Choroid plexus epithelial cell (primary cell): ENCODE measurements around the gene SIMC1.
"Not testable (repeated sequence)": the region's sequence is repeated elsewhere in the genome, so short reads cannot be mapped to it uniquely, and the experiment has no call there.

Experiments
- DNase-seq: peaks from one replicate; pipeline ENCODE4 v3.0.0-alpha.2; 2010; ENCODE audit warnings: low read depth
- H3K4me3 ChIP-seq: 2 replicates; pipeline ENCODE4 v1.5.1; 2011; ENCODE audit warnings: low read depth, mild to moderate bottlenecking, control low read depth, low read length, moderate library complexity
- CTCF ChIP-seq: conservative IDR thresholded peaks from 2 replicates; pipeline ENCODE4 v1.5.1; 2011; ENCODE audit warnings: low read depth, mild to moderate bottlenecking, control low read depth, inconsistent platforms, low read length, moderate library complexity

The SIMC1 gene

DNA sequence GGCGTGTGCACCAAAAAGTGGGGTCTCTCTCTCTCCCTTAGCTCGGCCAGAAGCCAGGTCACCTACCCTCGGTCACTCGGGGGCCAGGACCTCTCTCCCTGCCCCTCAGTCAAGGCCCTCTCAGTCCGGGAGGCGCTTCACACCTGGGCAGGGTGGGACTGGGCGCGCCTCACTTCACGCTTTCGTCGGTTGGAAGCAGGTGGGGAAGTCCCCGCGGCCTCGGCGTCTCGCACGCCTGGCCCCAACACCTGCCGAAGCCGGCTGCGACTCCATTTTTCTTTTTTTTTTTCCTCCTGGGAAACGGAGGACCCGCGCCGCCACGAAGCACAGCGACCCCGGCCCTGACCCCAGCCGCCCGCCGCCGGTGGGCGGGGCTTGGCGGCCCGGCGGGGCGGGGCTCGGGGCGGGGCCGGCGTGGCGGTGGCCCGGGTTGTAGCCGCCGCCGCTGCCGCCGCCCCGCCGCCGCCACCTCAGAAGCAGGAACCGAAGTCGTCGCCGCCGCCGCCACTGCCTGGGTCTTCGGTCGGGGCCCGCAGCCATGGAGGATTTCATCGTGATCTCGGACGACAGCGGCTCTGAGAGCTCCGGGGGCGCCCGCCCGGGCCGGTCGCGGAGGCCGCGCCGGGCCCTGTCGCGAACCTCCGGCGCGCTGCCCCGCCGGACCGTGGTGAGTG, at the start of gene SIMC1:
SIMC1 (plus strand) TSS at position 454 of the 674 bp plus-strand sequence; CDS start at position 539, 85 bp downstream.
- not testable (repeated sequence) for DNase-seq
- peak within 1 kb of the TSS; percentile 52 for H3K4me3 ChIP-seq

DNA sequence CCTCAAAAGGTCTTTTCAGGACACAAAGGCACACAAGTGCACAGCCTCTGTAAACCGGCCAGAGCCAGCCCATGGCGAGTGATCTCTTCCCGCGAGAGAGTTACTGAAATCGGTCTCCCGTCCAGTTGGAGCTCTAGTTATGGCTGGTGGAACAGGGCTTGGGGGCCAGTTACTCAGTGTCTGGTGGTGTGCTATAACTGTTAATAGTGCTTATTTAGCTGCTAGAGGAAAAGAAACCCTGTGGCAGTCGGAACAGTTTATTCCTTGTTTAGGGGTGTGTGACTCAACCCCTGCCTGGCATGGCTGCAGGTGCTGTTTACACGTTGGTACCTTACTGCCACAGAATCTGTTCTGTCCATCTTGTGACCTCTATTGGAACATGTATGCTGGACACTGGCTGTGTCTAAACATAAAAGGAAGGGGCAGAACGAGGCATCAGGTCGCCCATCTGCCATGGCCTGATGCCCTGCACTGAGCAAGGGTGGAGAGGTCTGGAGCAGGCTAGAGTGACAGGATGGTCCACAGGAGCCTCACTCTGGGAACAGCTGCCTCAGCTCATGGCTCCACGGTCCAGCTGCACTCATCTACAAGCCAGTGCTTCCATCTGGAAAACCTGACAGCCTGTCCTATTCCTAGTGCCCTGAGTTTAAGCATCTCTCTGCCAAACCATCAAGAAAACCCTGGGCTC, 49.6 kb upstream of the SIMC1 start:
- no peak for DNase-seq
- TF ChIP-seq CTCF: no peak
- no peak overlapping the region for H3K4me3 ChIP-seq

GRCh38 chr5:176189857-176190256, 48.4 kb upstream of the SIMC1 start:
- DNase-seq: no peak
- H3K4me3 ChIP-seq: no peak overlapping the region
- no peak for TF ChIP-seq CTCF

GRCh38 chr5:176190886-176191755, 47.1 kb upstream of the SIMC1 start:
- TF ChIP-seq CTCF: no peak
- DNase-seq: no peak
- H3K4me3 ChIP-seq: no peak overlapping the region

- no peak for DNase-seq
- no peak for TF ChIP-seq CTCF
- H3K4me3 ChIP-seq: no peak overlapping the region
Measured at GRCh38 chr5:176192094-176192721, 46.0 kb upstream of the SIMC1 start.

DNA sequence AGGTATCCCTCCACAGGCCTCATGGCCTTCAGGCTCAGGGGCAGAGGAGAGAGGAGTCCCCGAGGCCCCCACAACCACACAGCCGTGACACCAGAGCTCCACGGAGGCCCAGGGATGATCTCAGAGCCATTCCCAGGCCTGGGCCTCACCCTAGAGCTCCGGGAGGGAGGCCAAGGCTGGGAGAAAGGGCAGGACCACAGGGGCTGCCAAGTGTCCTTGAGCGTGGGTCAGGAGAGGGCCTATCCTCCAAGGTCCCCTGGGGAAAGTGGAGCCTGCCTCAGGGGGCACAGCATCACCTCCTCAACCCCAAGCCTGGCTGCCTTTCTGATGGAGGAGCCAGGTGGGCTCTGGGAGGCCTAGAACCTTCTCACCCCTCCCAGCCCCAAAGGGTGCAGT, 45.5 kb upstream of the SIMC1 start:
- not testable (repeated sequence) for H3K4me3 ChIP-seq, DNase-seq

DNA sequence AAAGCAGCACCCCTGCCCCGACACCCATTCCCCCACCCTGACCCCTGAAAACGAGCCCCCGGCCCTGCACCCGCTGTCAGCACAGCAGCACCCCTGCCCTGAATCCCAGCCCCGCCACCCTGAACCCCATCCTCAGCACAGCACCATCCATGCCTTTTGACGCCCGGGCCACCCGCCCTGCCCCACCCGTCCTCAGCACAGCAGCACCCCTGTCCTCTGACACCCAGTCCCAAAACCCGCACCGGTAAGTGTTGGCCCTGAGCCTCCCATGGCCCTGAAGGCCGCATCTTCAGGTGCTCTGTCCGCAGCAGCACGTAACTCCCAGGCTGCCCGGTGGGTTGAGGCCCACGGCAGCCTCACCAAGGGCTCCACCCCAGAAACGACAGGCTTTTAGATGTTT, 44.6 kb upstream of the SIMC1 start:
- not testable (repeated sequence) for H3K4me3 ChIP-seq

DNA sequence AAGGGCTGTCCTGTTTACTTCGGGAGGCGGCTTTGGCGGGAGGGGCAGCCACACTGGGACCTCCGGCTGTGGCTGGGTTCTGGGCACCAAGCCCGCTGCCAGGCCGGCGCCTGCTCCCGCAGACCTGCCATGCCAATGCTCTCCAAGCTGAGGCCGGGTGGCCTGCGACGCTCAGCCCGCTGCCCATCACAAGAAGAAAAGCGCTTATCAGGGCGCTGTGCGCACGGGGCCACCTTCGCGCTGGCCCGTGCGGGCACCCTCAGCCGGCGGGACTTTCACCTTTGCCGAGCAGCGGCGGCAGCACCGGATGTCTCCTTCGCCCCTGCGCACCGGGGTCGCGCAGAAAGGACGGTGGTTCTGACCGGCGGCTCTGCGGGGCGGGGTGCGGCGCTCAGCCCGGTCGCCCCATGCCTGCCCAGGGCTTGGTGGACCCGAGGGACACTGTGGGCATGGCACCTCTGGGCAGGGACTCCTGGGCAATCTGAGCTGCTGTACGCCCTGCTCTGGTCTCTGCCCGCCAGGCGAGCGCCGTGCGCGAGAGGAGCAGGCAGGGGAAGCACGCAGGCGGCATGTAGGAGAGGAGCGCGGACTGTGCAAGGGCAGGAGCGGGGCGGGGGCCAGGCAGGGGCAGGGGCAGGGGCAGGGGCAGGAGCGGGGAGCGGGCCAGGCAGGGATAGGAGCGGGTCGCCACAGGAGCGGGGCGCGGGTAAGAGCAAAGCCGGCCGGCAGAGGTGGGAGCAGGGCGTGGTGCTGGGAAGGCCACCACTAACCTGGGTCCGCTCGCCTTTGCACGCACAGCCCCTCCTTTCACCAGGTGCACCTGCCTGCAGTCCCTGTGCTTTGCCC, 43.8 kb upstream of the SIMC1 start:
- H3K4me3 ChIP-seq: peak overlapping the region; percentile 31
- DNase-seq: not testable (repeated sequence)

More for the DNA sequence above, 44.6 kb upstream of the SIMC1 start:
- not testable (repeated sequence) for DNase-seq

DNA sequence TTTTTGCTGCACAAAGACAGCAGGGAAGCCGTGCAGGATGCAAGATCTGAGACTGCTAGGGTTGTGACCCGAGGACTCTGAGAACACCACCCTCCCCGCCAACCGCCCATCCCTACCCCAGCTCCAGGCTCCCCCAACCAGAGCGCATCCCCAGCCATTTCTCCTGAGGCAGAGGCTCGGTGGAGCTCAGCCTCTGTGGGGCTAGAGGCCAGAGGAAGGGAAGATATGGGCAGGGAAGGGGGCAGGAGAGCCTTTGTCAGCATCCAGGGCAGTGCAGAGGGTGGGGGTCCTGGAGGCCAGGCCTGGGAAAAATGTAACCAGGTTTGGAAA, 43.2 kb upstream of the SIMC1 start:
- not testable (repeated sequence) for H3K4me3 ChIP-seq, DNase-seq

GRCh38 chr5:176195487-176196207, 42.6 kb upstream of the SIMC1 start:
- not testable (repeated sequence) for H3K4me3 ChIP-seq
- DNase-seq: peak; percentile 6

GRCh38 chr5:176196781-176197180, 41.4 kb upstream of the SIMC1 start:
- H3K4me3 ChIP-seq, DNase-seq: not testable (repeated sequence)
